GM18909 (cell line): Measurements from ENCODE around the gene TRIM40.
A peak's percentile ranks its signal among the peaks of the same experiment; 100 is the strongest.

ENCODE experiments used
- ATAC-seq: cut with Tn5 transposase; IDR thresholded peaks from one replicate; pipeline ENCODE4 v1.9.1; 2021; ENCODE audit warnings: mild to moderate bottlenecking; ENCODE audit not compliant: unreplicated experiment, poor library complexity

The TRIM40 gene

GRCh38 chr6:30135757-30136156 lies at the start of gene TRIM40:
Gene TRIM40, plus strand, starts transcription at chr6:30136140. Its CDS starts 897 bp downstream, at chr6:30137037.
- ATAC-seq, result no peak

GRCh38 chr6:30087876-30088275 lies 48.1 kb upstream of the TRIM40 start:
- no peak for ATAC-seq

- ATAC-seq, result no peak
Measured at GRCh38 chr6:30091577-30092381, 44.2 kb upstream of the TRIM40 start.

GRCh38 chr6:30092852-30093543 lies 42.9 kb upstream of the TRIM40 start:
- ATAC-seq, result no peak

GRCh38 chr6:30093951-30094661 lies 41.8 kb upstream of the TRIM40 start:
- ATAC-seq, result no peak

GRCh38 chr6:30096829-30097228 lies 39.1 kb upstream of the TRIM40 start:
- ATAC-seq, result no peak

- no peak for ATAC-seq
Measured at GRCh38 chr6:30097902-30098768, 37.8 kb upstream of the TRIM40 start.

- ATAC-seq, result no peak
Measured at GRCh38 chr6:30100154-30100553, 35.8 kb upstream of the TRIM40 start.

GRCh38 chr6:30100585-30101443 lies 35.1 kb upstream of the TRIM40 start:
- ATAC-seq, result no peak

- peak; percentile 74 for ATAC-seq
Measured at GRCh38 chr6:30101444-30102413, 34.2 kb upstream of the TRIM40 start.

- no peak for ATAC-seq
Measured at GRCh38 chr6:30102414-30102969, 33.4 kb upstream of the TRIM40 start.

GRCh38 chr6:30102970-30103871 lies 32.7 kb upstream of the TRIM40 start:
- ATAC-seq, result peak; percentile 66

- ATAC-seq, result no peak
Measured at GRCh38 chr6:30103872-30104179, 32.1 kb upstream of the TRIM40 start.

GRCh38 chr6:30104661-30105060 lies 31.3 kb upstream of the TRIM40 start:
- ATAC-seq, result no peak

- ATAC-seq, result no peak
Measured at GRCh38 chr6:30111266-30111856, 24.6 kb upstream of the TRIM40 start.

GRCh38 chr6:30112402-30112994 lies 23.4 kb upstream of the TRIM40 start:
- no peak for ATAC-seq
